Lung (tissue), 12 donors: ENCODE data around the gene ELF4. TPM values are rescaled to one million over a fixed set of nuclear protein-coding genes. Genes with fewer than 3 reads are reported as not detected.
A peak's percentile ranks its signal among the peaks of the same experiment; 100 is the strongest.

Source experiments
- ATAC-seq: fragments of 200-7000 bp; cut with Tn5 transposase; one replicate; pipeline ENCODE4 v1.9.1; 2020; ENCODE audit warnings: moderate number of reproducible peaks; ENCODE audit not compliant: insufficient read depth, low FRiP score
- DNase-seq, 3 donors: peaks; one replicate each; pipeline ENCODE4 v3.0.0-alpha.2; 2013 to 2017
- H3K27ac ChIP-seq, 2 donors: one replicate each; pipeline ENCODE4 v1.5.1; 2013; ENCODE audit warnings: mild to moderate bottlenecking in 2 of 2, moderate library complexity in 2 of 2, control low read depth in 1 of 2, inconsistent platforms in 1 of 2, low read depth in 1 of 2, low read length in 1 of 2
- H3K27me3 ChIP-seq, 3 donors: one replicate each; pipeline ENCODE4 v1.5.1; 2013; ENCODE audit warnings: low read length in 2 of 3; ENCODE audit not compliant: control insufficient read depth in 3 of 3, insufficient read depth in 3 of 3
- H3K36me3 ChIP-seq, 4 donors: one replicate each; pipeline ENCODE4 v1.5.1; 2013; ENCODE audit warnings: low read length in 4 of 4, mild to moderate bottlenecking in 1 of 4, moderate library complexity in 1 of 4; ENCODE audit not compliant: control insufficient read depth in 4 of 4, insufficient read depth in 4 of 4
- H3K4me1 ChIP-seq, 5 donors: one replicate each; pipeline ENCODE4 v1.5.1; 2013; ENCODE audit warnings: low read length in 5 of 5, mild to moderate bottlenecking in 2 of 5, moderate library complexity in 1 of 5; ENCODE audit not compliant: control insufficient read depth in 5 of 5, insufficient read depth in 5 of 5
- H3K4me3 ChIP-seq: one replicate; pipeline ENCODE4 v1.5.1; 2013; ENCODE audit warnings: mild to moderate bottlenecking, control low read depth, moderate library complexity
- H3K9ac ChIP-seq, 2 donors: one replicate each; pipeline ENCODE4 v1.5.1; 2013; ENCODE audit warnings: low read length in 2 of 2, control low read depth in 1 of 2; ENCODE audit not compliant: insufficient read depth in 1 of 2
- H3K9me3 ChIP-seq, 4 donors: one replicate each; pipeline ENCODE4 v1.5.1; 2013; ENCODE audit warnings: low read length in 3 of 4, mild to moderate bottlenecking in 1 of 4, moderate library complexity in 1 of 4; ENCODE audit not compliant: control insufficient read depth in 4 of 4, insufficient read depth in 3 of 4
- WGBS, 2 donors: extraction: QIAGEN DNeasy Blood & Tissue Kit; methylation state at CpG; one replicate each; pipeline ENCODE4 v1.1.7; 2013; 5-methylcytosine and 5-hydroxymethylcytosine counted together
- polyA plus RNA-seq, 2 donors: library from polyadenylated mRNA; stranded (reverse); fragments of 200-250 nt; gene quantifications; one replicate each; pipeline ENCODE4 v1.2.1, GENCODE V29; 2013
- total RNA-seq, 2 donors: library from RNA; depleted of rRNA in 1 of 2; stranded (reverse); fragments of >200 nt in 1 of 2; gene quantifications; one replicate each; pipeline ENCODE4 v1.2.1, GENCODE V29; 2014 to 2021
- TF ChIP-seq, protein P1 (sequence below): IDR thresholded peaks from 2 replicates; pipeline ENCODE4 v1.5.1; 2012; ENCODE audit warnings: mild to moderate bottlenecking; ENCODE audit errors: control extremely low read depth, extremely low read depth
- donor health status: control.
- donor health status: control.
- donor health status: Bipolar disorder and iron deficiency.
- donor health status: healthy.
- donor health status: DM: yes; HTN: yes; CAD: no.

Gene ELF4
- total and polyA plus RNA-seq, 4 donors = 5.9 to 24.5 (median 16.4) TPM

DNA sequence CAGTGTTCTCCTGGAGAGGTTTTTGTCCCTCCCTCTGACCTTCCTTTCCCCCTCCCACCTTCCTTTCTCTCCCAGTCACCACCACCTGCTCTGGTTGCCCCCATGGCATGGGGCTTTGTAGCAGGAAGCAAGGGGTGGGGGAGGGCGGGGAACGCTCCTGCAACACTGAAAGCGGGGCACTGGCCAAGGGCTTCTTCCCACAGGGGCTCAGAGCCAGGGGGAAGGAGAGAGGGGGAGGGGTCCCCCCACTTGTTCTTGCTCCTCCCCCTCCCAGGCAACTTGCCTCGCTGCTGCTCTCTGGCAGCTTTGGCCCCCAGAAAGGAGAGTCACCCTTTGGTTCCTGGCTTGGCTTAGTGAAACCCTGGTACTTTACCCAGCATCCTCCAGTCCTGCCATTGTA, 79.5 kb downstream of the ELF4 start:
- DNase-seq = no peak
- Histone ChIP-seq H3K9ac (no peak overlapping the region), H3K4me1 (no peaks in the 10 kb centered on the region), H3K36me3 (peaks cover 6 to 13% (median 10%) of the 10 kb centered on the region in 4 donors), H3K27me3 (no peaks in the 10 kb centered on the region), H3K27ac (no peak overlapping the region), H3K9me3 (peaks cover 0 to 2% (median 0%) of the 10 kb centered on the region in 4 donors), H3K4me3 (no peak overlapping the region)
- TF ChIP-seq, protein P1, sequence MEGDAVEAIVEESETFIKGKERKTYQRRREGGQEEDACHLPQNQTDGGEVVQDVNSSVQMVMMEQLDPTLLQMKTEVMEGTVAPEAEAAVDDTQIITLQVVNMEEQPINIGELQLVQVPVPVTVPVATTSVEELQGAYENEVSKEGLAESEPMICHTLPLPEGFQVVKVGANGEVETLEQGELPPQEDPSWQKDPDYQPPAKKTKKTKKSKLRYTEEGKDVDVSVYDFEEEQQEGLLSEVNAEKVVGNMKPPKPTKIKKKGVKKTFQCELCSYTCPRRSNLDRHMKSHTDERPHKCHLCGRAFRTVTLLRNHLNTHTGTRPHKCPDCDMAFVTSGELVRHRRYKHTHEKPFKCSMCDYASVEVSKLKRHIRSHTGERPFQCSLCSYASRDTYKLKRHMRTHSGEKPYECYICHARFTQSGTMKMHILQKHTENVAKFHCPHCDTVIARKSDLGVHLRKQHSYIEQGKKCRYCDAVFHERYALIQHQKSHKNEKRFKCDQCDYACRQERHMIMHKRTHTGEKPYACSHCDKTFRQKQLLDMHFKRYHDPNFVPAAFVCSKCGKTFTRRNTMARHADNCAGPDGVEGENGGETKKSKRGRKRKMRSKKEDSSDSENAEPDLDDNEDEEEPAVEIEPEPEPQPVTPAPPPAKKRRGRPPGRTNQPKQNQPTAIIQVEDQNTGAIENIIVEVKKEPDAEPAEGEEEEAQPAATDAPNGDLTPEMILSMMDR = no peak
- no peak for ATAC-seq
- 77% methylated on average over 4 of the region's 4 CpGs; no CpG with 5 or more reads in 1 of the 2 donors for WGBS, 2 donors

DNA sequence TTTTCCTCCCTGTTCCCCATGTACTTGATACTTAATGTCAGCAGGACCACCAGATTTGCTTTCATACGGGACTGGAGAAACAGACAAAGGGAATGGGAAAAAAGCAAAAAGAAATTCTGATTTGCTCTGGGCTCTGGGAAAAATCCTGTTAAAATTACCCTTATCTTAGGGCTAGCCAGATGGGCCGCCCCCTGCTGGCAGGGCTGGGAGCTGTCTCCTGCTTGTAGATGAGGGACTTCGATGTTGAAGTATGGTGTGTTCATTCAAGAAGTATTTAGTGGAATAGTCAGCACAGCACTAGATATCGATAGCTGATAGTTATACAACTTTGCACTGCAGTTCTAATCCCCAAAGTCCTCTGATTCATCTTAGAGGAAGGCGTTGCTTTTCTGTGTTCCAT, 82.1 kb downstream of the ELF4 start:
- Histone ChIP-seq H3K9ac (no peak overlapping the region), H3K4me3 (no peak overlapping the region), H3K9me3 (no peaks in the 10 kb centered on the region), H3K27me3 (no peaks in the 10 kb centered on the region), H3K4me1 (peaks cover 0 to 3% (median 0%) of the 10 kb centered on the region in 5 donors), H3K36me3 (peaks cover 0 to 12% (median 4%) of the 10 kb centered on the region in 4 donors), H3K27ac (no peak overlapping the region)
- WGBS, 2 donors = 58 to 76% methylated on average over 5 of the region's 5 CpGs
- ATAC-seq (no peak), DNase-seq (peak in 1 of 3 donors; percentile 13)
- TF ChIP-seq, protein P1 = peak; percentile 37

DNA sequence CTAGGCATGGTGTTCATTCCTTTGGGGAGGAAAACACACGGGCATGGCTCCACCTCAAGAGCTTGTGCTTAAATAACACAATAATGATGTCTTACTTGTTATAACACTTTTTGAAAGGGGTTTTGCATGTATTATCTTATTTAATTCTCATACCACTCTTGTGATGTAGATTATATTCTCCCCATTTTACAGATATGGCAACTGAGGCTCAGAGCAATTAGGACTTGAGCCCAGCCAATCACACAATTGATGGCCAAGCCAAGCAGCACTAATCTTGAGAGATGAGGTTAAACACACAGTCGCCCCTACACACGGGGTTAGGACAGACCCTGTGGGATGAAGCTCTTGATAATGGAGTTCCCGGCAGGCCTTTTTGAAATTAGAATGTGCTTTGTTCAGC, 82.7 kb downstream of the ELF4 start:
- DNase-seq = no peak
- Histone ChIP-seq H3K4me1 (peaks cover 0 to 3% (median 0%) of the 10 kb centered on the region in 5 donors), H3K9me3 (no peaks in the 10 kb centered on the region), H3K36me3 (peaks cover 0 to 13% (median 7%) of the 10 kb centered on the region in 4 donors), H3K9ac (no peak overlapping the region), H3K27me3 (no peaks in the 10 kb centered on the region), H3K27ac (no peak overlapping the region), H3K4me3 (no peak overlapping the region)
- WGBS, 2 donors = 84 to 93% methylated on average over 4 of the region's 4 CpGs
- TF ChIP-seq, protein P1 = no peak
- ATAC-seq = no peak

GRCh38 chrX:130025256-130025655, 85.0 kb downstream of the ELF4 start:
- H3K9me3 ChIP-seq = no peaks in the 10 kb centered on the region
- DNase-seq (no peak), ATAC-seq (no peak)
- H3K27ac ChIP-seq = no peak overlapping the region
- H3K9ac ChIP-seq = no peak overlapping the region
- no peak overlapping the region for H3K4me3 ChIP-seq
- peaks cover 0 to 3% (median 0%) of the 10 kb centered on the region in 5 donors for H3K4me1 ChIP-seq
- TF ChIP-seq, protein P1 = no peak
- peaks cover 4 to 12% (median 10%) of the 10 kb centered on the region in 4 donors for H3K36me3 ChIP-seq
- 78 to 85% methylated on average over 19 of the region's 19 CpGs for whole genome bisulfite sequencing, 2 donors
- no peaks in the 10 kb centered on the region for H3K27me3 ChIP-seq
